ENCODE results near the gene PCNX3.

GRCh38 chr11:65634905-65635731 is 19.5 kb downstream of the PCNX3 start:
- TF ChIP-seq POLR2A (IDR thresholded peaks at IDR 0.05; ENCODE audit: low read length) = no peak
- no peak for TF ChIP-seq GATA1 (IDR thresholded peaks at IDR 0.05; ENCODE audit: low read depth, low read length)
